ENCODE measurements around the gene SPINT3.

SPINT3 gene

GRCh38 chr20:45462711-45463509 is 52.5 kb downstream of the SPINT3 start:
- DNase-seq (ENCODE audit: low spot score) = no peak

Small RNA genes lying within 50 kb of the gene (small RNA-seq; reads per million reads assigned to genes)
- gene AL031663.1 = 0 reads per million in 2 experiments
- gene HSPD1P21 = 0 reads per million in 2 experiments
- 0 to 0.03 reads per million in 2 experiments for gene RNA5SP485
